ENCODE data around the gene ZNF32.
A peak's percentile ranks its signal among the peaks of the same experiment; 100 is the strongest.

The ZNF32 gene

DNA sequence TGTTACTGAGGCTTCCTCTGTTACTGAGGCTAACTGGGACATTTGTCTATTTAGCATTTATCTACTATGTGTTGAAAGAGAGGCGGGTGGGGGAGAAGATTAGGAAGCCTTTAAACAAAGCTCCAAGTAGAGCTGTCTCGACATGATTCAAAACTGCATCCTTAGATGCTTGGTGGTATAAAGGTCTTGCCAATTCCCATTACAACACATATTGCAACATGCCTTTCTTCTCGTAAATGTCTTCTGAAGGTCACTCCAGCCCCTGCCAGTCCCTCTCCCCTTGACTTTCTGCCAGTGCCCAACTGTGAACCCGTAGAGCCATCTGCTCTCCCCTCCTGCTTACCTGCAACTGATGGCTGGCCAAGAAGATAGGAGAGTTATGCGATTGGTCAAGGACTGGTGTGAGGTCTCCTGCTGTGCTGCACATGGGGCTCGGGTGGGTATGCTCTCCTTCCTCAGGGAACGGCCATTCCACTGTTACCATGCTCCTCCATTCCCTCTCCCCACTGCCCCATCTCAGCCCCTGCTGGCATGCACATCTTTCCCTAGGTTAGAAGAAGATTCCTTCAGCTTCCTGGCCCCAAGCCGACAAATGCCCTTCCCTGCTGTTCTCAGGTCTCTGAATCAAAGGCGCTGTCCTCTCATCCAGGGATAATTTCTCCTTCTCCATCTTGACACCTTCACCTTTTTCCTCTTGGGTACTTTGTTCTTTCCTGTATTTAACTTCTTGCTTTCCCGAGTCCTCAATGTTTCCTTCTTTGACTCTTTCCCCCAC, 43.6 kb upstream of the ZNF32 start:
- TF ChIP-seq, protein P1, sequence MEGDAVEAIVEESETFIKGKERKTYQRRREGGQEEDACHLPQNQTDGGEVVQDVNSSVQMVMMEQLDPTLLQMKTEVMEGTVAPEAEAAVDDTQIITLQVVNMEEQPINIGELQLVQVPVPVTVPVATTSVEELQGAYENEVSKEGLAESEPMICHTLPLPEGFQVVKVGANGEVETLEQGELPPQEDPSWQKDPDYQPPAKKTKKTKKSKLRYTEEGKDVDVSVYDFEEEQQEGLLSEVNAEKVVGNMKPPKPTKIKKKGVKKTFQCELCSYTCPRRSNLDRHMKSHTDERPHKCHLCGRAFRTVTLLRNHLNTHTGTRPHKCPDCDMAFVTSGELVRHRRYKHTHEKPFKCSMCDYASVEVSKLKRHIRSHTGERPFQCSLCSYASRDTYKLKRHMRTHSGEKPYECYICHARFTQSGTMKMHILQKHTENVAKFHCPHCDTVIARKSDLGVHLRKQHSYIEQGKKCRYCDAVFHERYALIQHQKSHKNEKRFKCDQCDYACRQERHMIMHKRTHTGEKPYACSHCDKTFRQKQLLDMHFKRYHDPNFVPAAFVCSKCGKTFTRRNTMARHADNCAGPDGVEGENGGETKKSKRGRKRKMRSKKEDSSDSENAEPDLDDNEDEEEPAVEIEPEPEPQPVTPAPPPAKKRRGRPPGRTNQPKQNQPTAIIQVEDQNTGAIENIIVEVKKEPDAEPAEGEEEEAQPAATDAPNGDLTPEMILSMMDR (IDR thresholded peaks at IDR 0.05; ENCODE audit: extremely low read depth, missing control alignments) = no peak
- DNase-seq (ENCODE audit: low spot score) = no peak

DNA sequence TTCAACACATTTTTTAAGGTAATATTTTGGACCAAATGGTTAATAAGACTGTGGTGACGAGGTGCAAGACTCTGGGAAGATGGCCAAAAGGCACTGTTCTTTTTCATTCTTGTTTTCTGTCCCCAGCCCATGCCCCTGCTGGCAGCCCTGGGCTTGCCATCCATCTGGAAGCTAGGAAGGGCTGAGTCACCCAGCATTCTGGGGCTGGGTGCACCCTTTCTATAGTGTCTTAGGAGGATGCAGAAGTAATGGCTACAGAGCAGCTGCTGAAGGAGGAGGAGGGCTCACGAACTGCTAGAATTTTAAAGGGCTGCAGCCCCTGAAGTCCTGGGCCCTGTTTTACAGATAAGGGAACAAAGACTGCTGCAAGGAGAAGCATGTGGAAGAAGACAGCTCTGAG, 42.8 kb upstream of the ZNF32 start:
- DNase-seq (ENCODE audit: low spot score) = no peak
- TF ChIP-seq, protein P1 (IDR thresholded peaks at IDR 0.05; ENCODE audit: extremely low read depth, missing control alignments) = no peak

DNA sequence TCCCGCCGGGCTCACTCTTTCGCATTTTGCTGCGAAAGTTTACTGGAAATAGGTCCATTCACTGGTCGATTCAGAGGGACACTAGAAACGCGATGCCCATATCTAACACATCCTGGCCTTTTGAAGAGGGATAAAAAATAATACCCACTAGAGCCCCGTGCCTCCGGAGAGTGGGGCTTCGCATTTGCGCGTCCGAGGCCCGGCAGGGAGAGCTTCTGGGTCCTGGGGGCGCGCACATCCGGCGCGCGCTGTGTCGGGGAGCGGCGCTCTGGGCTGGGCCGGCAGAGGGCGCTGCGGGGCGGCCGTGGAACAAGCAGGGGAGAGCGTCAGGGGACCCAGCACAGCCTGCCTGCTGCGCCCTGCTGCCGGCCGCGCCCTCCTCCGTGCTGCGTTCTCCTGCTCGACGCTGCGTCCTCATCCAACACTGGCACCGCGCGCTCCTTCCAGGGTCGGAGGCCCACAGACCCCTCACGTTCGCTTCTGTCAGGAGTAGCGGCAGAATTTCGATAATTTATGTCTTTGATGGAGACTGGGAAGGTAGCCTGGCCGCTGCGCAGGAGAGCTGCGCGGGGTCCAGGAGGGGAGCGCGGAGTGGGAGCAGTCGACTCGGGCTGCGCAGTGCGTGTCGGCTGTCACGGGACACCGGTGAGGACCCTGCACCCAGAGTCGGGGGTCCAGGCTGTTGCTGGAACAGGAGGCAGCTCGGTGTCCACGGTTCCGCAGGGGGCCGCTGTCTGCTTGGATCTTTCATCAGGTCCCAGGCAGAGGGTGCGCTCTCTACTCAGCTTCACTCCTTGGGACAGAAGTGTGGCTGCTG, 41.5 kb upstream of the ZNF32 start:
- TF ChIP-seq, protein P1 (IDR thresholded peaks at IDR 0.05; ENCODE audit: extremely low read depth, missing control alignments) = peak; percentile 91
- peak; percentile 95 for DNase-seq (ENCODE audit: low spot score)

DNA sequence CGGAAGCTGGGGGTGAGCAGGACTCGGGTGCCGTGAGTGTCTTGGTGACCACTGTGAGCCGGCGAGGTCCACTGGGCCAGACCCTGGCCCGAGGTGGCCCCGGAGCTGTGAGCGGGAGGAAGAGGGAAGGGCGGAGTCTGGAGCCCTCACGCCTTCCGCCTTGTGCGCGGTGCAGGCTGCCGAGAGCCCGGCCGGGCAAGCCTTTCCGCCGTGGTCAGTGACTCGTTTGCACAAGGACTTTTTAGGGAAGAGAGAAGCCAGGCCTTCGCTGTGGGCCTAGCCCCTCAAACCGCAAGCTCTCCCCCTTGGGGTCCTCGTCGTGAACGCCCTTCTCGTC, 40.9 kb upstream of the ZNF32 start:
- DNase-seq (ENCODE audit: low spot score) = peak; percentile 81
- TF ChIP-seq, protein P1 (IDR thresholded peaks at IDR 0.05; ENCODE audit: extremely low read depth, missing control alignments) = no peak

DNA sequence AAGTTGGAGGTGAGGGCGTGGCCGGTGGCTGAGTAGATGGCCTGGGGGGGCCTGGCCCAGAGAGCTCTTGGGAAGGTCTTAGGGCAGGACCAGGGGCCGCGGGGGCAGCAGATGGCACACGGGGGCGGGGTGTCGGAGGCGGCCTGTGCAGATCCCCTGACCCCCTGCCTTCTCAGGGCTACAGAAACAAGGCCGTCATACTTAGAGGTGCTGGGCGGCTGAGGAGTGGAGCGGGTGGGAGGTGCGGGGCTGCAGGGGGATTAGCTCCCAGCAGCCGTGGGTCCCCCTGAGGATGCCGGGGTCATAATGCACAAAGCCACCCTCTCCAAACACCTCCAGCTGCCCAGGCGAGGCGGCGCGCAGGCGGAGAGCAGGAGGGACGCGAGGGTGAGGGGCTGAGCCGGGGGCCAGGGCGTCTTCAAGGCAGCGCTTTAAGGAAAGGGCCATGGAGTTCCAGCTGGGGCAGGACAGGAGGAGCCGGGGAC, 40.4 kb upstream of the ZNF32 start:
- no peak for DNase-seq (ENCODE audit: low spot score)
- TF ChIP-seq, protein P1 (IDR thresholded peaks at IDR 0.05; ENCODE audit: extremely low read depth, missing control alignments) = no peak

DNA sequence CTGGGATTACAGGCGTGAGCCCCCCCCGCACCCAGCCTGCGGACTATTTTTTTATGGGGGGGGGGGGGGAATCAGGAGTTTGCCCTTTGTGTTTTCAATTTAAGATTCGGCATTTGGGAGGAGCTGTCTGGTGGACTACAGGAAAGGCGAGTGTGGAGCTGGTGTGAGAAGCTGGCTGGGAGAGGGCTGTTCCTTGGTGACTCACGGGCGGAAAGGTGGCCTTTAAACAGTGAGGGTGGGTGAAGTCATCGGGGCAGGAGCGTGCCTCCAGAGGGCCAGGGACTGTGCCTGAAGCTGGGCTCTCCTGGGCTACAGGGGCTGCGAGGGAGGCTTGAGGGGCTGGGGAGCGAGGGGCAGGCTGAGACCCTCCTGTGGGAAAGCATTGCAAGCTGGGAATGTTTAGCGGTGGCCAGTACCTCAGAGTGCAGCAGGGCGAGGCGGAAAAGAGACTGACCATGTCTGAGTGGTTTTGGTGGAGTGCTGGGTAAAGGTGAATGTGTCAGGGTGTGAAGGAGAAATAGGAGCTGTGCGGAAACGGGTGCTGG, 39.7 kb upstream of the ZNF32 start:
- DNase-seq (ENCODE audit: low spot score) = no peak
- TF ChIP-seq, protein P1 (IDR thresholded peaks at IDR 0.05; ENCODE audit: extremely low read depth, missing control alignments) = no peak

DNA sequence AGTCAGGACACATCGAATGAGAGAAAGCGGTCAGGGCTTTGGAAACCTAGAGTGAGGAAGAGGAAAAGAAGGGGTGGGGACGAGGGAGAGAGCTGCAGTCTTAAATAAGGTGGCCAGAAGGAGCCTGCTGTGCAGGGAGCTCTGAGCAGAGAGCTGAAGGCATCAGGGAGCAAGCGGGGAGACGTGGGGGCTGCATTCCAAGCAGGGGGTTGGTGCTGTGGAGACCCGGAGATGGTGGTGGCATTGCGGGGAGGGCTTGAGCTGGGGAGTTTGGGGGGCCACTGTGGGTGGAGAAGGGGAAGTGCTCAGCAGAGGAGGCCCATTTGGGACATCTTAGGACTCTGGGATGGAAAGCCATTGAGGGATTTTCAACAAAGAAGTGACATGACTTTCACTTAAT, 38.7 kb upstream of the ZNF32 start:
- TF ChIP-seq, protein P1 (IDR thresholded peaks at IDR 0.05; ENCODE audit: extremely low read depth, missing control alignments) = no peak
- no peak for DNase-seq (ENCODE audit: low spot score)
